Activated CD8-positive, alpha-beta T cell treated with anti-CD3 and anti-CD28 coated beads, Interleukin-2, amount 10 ng/mL, durations not matched to agents 7 days and 5 days (primary cell): ENCODE results near the gene SHROOM2. TPM values are rescaled to one million over a fixed set of nuclear protein-coding genes. Genes with fewer than 3 reads are reported as not detected.
"Not testable (repeated sequence)": the region's sequence is repeated elsewhere in the genome, so short reads cannot be mapped to it uniquely, and the experiment has no call there.

Experiments
- ATAC-seq: fragments of 150-1000 bp; cut with Tn5 transposase; one replicate; pipeline ENCODE4 v1.10.0; 2021; ENCODE audit warnings: moderate library complexity
- CTCF ChIA-PET: fragments of 350-600 bp; sonication (Branson Sonifier 250); formaldehyde crosslinking; loops from one replicate; lab custom pipeline; 2021; ENCODE audit warnings: antibody characterized with exemption; lab: Charles Lee
- POLR2A ChIA-PET: fragments of 350-600 bp; sonication (Branson Sonifier 250); formaldehyde crosslinking; loops from one replicate; lab custom pipeline; 2021; ENCODE audit warnings: antibody characterized with exemption; lab: Charles Lee
- DNase-seq: peaks from one replicate; pipeline ENCODE4 v3.0.0-alpha.2; 2020
- H3K27ac Mint-ChIP-seq: one replicate; pipeline ENCODE4 v1.8.0; 2021; ENCODE audit warnings: mild to moderate bottlenecking, mixed read lengths
- H3K27me3 Mint-ChIP-seq: one replicate; pipeline ENCODE4 v1.8.0; 2021; ENCODE audit warnings: low read depth, mixed read lengths
- H3K36me3 Mint-ChIP-seq: one replicate; pipeline ENCODE4 v1.8.0; 2021; ENCODE audit warnings: low read depth, mixed read lengths
- H3K4me1 Mint-ChIP-seq: one replicate; pipeline ENCODE4 v1.8.0; 2021; ENCODE audit warnings: low read depth, mixed read lengths
- H3K4me3 Mint-ChIP-seq: one replicate; pipeline ENCODE4 v1.8.0; 2021; ENCODE audit warnings: mild to moderate bottlenecking, mixed read lengths
- H3K9me3 Mint-ChIP-seq: one replicate; pipeline ENCODE4 v1.8.0; 2022; ENCODE audit warnings: mixed read lengths; ENCODE audit not compliant: insufficient read depth
- total RNA-seq, 2 experiments: library from RNA; stranded (reverse); gene quantifications; one replicate each; pipeline ENCODE4 v1.2.3, GENCODE V29; 2021

Gene SHROOM2
- total RNA-seq, 2 experiments from 2014 or later = not detected

- ATAC-seq (no peak), DNase-seq (no peak)
- Mint-ChIP-seq H3K36me3 (no peaks in the 10 kb centered on the region), H3K9me3 (no peaks in the 10 kb centered on the region), H3K4me3 (no peak overlapping the region), H3K4me1 (peaks cover 6% of the 10 kb centered on the region), H3K27ac (no peak overlapping the region), H3K27me3 (peaks cover 2% of the 10 kb centered on the region)
- CTCF ChIA-PET = no interaction called here
- POLR2A ChIA-PET = no interaction called here
Measured at GRCh38 chrX:9846631-9847030, 60.4 kb downstream of the SHROOM2 start.

GRCh38 chrX:9847071-9847470, 60.8 kb downstream of the SHROOM2 start:
- ATAC-seq (no peak), DNase-seq (no peak)
- Mint-ChIP-seq H3K36me3 (no peaks in the 10 kb centered on the region), H3K27ac (no peak overlapping the region), H3K27me3 (peaks cover 2% of the 10 kb centered on the region), H3K4me3 (no peak overlapping the region), H3K9me3 (no peaks in the 10 kb centered on the region), H3K4me1 (peaks cover 6% of the 10 kb centered on the region)
- POLR2A ChIA-PET = no interaction called here
- CTCF ChIA-PET = no interaction called here

GRCh38 chrX:9848718-9849479, 62.7 kb downstream of the SHROOM2 start:
- ATAC-seq = no peak
- ChIA-PET POLR2A (no interaction called here), CTCF (no interaction called here)
- Mint-ChIP-seq H3K4me1 (no peaks in the 10 kb centered on the region), H3K27ac (no peak overlapping the region), H3K27me3 (peaks cover 5% of the 10 kb centered on the region), H3K36me3 (no peaks in the 10 kb centered on the region), H3K4me3 (no peak overlapping the region), H3K9me3 (no peaks in the 10 kb centered on the region)
- no peak for DNase-seq

GRCh38 chrX:9851890-9852289, 65.7 kb downstream of the SHROOM2 start:
- Mint-ChIP-seq H3K9me3 (no peaks in the 10 kb centered on the region), H3K4me1 (no peaks in the 10 kb centered on the region), H3K27me3 (peaks cover 7% of the 10 kb centered on the region), H3K36me3 (no peaks in the 10 kb centered on the region), H3K27ac (no peak overlapping the region), H3K4me3 (no peak overlapping the region)
- ATAC-seq = no peak
- CTCF ChIA-PET = no interaction called here
- POLR2A ChIA-PET = no interaction called here
- DNase-seq = no peak

GRCh38 chrX:9853307-9853706, 67.1 kb downstream of the SHROOM2 start:
- Mint-ChIP-seq H3K4me1 (no peaks in the 10 kb centered on the region), H3K9me3 (no peaks in the 10 kb centered on the region), H3K27me3 (peaks cover 7% of the 10 kb centered on the region), H3K36me3 (no peaks in the 10 kb centered on the region), H3K4me3 (no peak overlapping the region), H3K27ac (no peak overlapping the region)
- ATAC-seq (no peak), DNase-seq (no peak)
- ChIA-PET CTCF (no interaction called here), POLR2A (no interaction called here)

GRCh38 chrX:9855561-9856283, 69.5 kb downstream of the SHROOM2 start:
- ChIA-PET CTCF (no interaction called here), POLR2A (no interaction called here)
- Mint-ChIP-seq H3K27ac (no peak overlapping the region), H3K4me3 (no peak overlapping the region), H3K4me1 (no peaks in the 10 kb centered on the region), H3K27me3 (peaks cover 10% of the 10 kb centered on the region), H3K9me3 (no peaks in the 10 kb centered on the region), H3K36me3 (no peaks in the 10 kb centered on the region)
- DNase-seq (no peak), ATAC-seq (no peak)

- ChIA-PET POLR2A (no interaction called here), CTCF (no interaction called here)
- H3K4me3 Mint-ChIP-seq = no peak overlapping the region
Measured at GRCh38 chrX:9856588-9856987, 70.4 kb downstream of the SHROOM2 start.

GRCh38 chrX:9857575-9858474, 71.6 kb downstream of the SHROOM2 start:
- H3K27me3 Mint-ChIP-seq = peaks cover 10% of the 10 kb centered on the region
- no peaks in the 10 kb centered on the region for H3K9me3 Mint-ChIP-seq
- no peaks in the 10 kb centered on the region for H3K36me3 Mint-ChIP-seq
- ChIA-PET POLR2A (no interaction called here), CTCF (no interaction called here)
- no peak overlapping the region for H3K27ac Mint-ChIP-seq
- ATAC-seq = no peak
- H3K4me3 Mint-ChIP-seq = no peak overlapping the region
- no peaks in the 10 kb centered on the region for H3K4me1 Mint-ChIP-seq
- DNase-seq = no peak

More at GRCh38 chrX:9856588-9856987, 70.4 kb downstream of the SHROOM2 start:
- DNase-seq (no peak), ATAC-seq (no peak)
- H3K36me3 Mint-ChIP-seq = no peaks in the 10 kb centered on the region
- H3K4me1 Mint-ChIP-seq = no peaks in the 10 kb centered on the region
- no peaks in the 10 kb centered on the region for H3K9me3 Mint-ChIP-seq
- no peak overlapping the region for H3K27ac Mint-ChIP-seq
- H3K27me3 Mint-ChIP-seq = peaks cover 10% of the 10 kb centered on the region

- CTCF ChIA-PET, H3K27me3 Mint-ChIP-seq, ATAC-seq, H3K27ac Mint-ChIP-seq, H3K36me3 Mint-ChIP-seq, POLR2A ChIA-PET, DNase-seq, H3K9me3 Mint-ChIP-seq, H3K4me3 Mint-ChIP-seq, H3K4me1 Mint-ChIP-seq: not testable (repeated sequence)
Measured at GRCh38 chrX:9858684-9859083, 72.5 kb downstream of the SHROOM2 start.

- Mint-ChIP-seq H3K27me3 (peaks cover 6% of the 10 kb centered on the region), H3K9me3 (no peaks in the 10 kb centered on the region), H3K4me1 (no peaks in the 10 kb centered on the region), H3K4me3 (no peak overlapping the region), H3K36me3 (no peaks in the 10 kb centered on the region), H3K27ac (no peak overlapping the region)
- POLR2A ChIA-PET = no interaction called here
- CTCF ChIA-PET = no interaction called here
- ATAC-seq (no peak), DNase-seq (no peak)
Measured at GRCh38 chrX:9859711-9860555, 73.7 kb downstream of the SHROOM2 start.

- H3K36me3 Mint-ChIP-seq = no peaks in the 10 kb centered on the region
- H3K4me3 Mint-ChIP-seq = no peak overlapping the region
- ChIA-PET CTCF (no interaction called here), POLR2A (no interaction called here)
- H3K4me1 Mint-ChIP-seq = no peaks in the 10 kb centered on the region
- no peak overlapping the region for H3K27ac Mint-ChIP-seq
- DNase-seq (no peak), ATAC-seq (no peak)
- peaks cover 6% of the 10 kb centered on the region for H3K27me3 Mint-ChIP-seq
- H3K9me3 Mint-ChIP-seq = no peaks in the 10 kb centered on the region
Measured at GRCh38 chrX:9860826-9861225, 74.6 kb downstream of the SHROOM2 start.
